Muscle of leg (tissue), 11 donors: ENCODE data around the gene MYO9A. TPM values are rescaled to one million over a fixed set of nuclear protein-coding genes. Genes with fewer than 3 reads are reported as not detected.

Source experiments
- DNase-seq: peaks from one replicate; pipeline ENCODE4 v3.0.0; 2013
- H3K27ac ChIP-seq: one replicate; pipeline ENCODE4 v1.5.1; 2013; ENCODE audit warnings: mild to moderate bottlenecking, low read length, control low read depth
- H3K27me3 ChIP-seq: one replicate; pipeline ENCODE4 v1.6.1; 2013; ENCODE audit warnings: low read length; ENCODE audit not compliant: control insufficient read depth, insufficient read depth
- H3K36me3 ChIP-seq: one replicate; pipeline ENCODE4 v1.6.1; 2013; ENCODE audit warnings: low read length; ENCODE audit not compliant: control insufficient read depth, insufficient read depth
- H3K4me1 ChIP-seq: one replicate; pipeline ENCODE4 v1.6.1; 2013; ENCODE audit warnings: low read length; ENCODE audit not compliant: control insufficient read depth, insufficient read depth
- H3K4me3 ChIP-seq: one replicate; pipeline ENCODE4 v1.5.1; 2013; ENCODE audit warnings: low read length, control low read depth
- H3K9me3 ChIP-seq: replicated peaks from 2 replicates; pipeline ENCODE4 v1.6.1; 2013; ENCODE audit warnings: low read depth, low read length; ENCODE audit not compliant: control insufficient read depth
- WGBS: methylation state at CpG from one replicate; pipeline ENCODE4 v1.1.5; 2013; ENCODE audit warnings: missing lambda C conversion rate; ENCODE audit not compliant: insufficient coverage; 5-methylcytosine and 5-hydroxymethylcytosine counted together
- polyA plus RNA-seq, 8 donors: library from polyadenylated mRNA; unstranded; fragments of 120-200 nt; gene quantifications; one replicate each; pipeline versions ENCODE4 v1.2.1 to v1.2.3, GENCODE V29; 2013; ENCODE audit warnings: inconsistent platforms in 1 of 8, low replicate concordance in 1 of 8; ENCODE audit not compliant: insufficient read length in 8 of 8, insufficient read depth in 1 of 8
- total RNA-seq: library from RNA; stranded (reverse); fragments of 120-200 nt; gene quantifications from one replicate; pipeline ENCODE4 v1.2.4, GENCODE V29; 2013

The MYO9A gene
- total and polyA plus RNA-seq, 9 donors = 18.6 to 63.8 (median 28.1) TPM

- H3K9me3 ChIP-seq = no peaks in the 10 kb centered on the region
- peak overlapping the region; percentile 21 for H3K4me3 ChIP-seq
- 87% methylated on average over 8 of the region's 9 CpGs for WGBS
- no peaks in the 10 kb centered on the region for H3K27me3 ChIP-seq
- H3K4me1 ChIP-seq = peaks cover 51% of the 10 kb centered on the region
- DNase-seq = no peak
- H3K27ac ChIP-seq = peak overlapping the region; percentile 82
- peaks cover 3% of the 10 kb centered on the region for H3K36me3 ChIP-seq
Observed at GRCh38 chr15:71813723-71814470, 304.1 kb downstream of the MYO9A start.

DNA sequence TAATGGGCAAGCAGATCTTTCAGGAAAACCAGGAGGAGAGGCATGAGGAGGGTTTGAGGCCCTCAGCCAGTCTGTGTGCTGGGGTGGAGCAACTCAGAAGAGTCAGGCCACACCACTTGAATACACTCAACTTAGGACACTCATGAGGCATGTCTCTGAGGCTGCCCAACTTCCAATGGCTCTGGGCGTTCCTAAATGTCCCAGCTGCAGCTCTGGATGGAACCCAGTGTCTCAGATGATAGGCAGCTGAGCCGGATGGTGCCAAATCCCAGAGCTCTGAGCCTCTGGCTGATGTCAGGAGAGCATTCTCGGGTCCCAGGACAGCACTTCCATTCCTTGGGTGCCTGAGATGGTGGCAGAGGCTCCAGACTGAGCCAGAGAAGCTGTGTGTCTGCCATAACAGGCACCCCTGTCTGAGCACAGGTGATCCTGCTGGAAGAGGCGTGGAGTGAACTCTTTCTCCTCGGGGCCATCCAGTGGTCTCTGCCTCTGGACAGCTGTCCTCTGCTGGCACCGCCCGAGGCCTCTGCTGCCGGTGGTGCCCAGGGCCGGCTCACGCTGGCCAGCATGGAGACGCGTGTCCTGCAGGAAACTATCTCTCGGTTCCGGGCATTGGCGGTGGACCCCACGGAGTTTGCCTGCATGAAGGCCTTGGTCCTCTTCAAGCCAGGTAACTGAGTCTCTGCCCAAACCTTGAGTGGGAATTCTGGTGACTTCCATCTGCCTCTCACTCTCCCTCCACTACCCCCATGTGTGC, 304.8 kb downstream of the MYO9A start:
- peak overlapping the region; percentile 21 for H3K4me3 ChIP-seq
- H3K27me3 ChIP-seq = no peaks in the 10 kb centered on the region
- no peaks in the 10 kb centered on the region for H3K36me3 ChIP-seq
- WGBS = 77% methylated on average over 12 of the region's 16 CpGs
- no peaks in the 10 kb centered on the region for H3K9me3 ChIP-seq
- peaks cover 58% of the 10 kb centered on the region for H3K4me1 ChIP-seq
- H3K27ac ChIP-seq = peak overlapping the region; percentile 82
- DNase-seq = peak; percentile 82

GRCh38 chr15:71811752-71812735, 305.9 kb downstream of the MYO9A start:
- peak overlapping the region; percentile 82 for H3K27ac ChIP-seq
- no peaks in the 10 kb centered on the region for H3K36me3 ChIP-seq
- no peaks in the 10 kb centered on the region for H3K27me3 ChIP-seq
- peaks cover 69% of the 10 kb centered on the region for H3K4me1 ChIP-seq
- no peaks in the 10 kb centered on the region for H3K9me3 ChIP-seq
- WGBS = 85% methylated on average over 37 of the region's 38 CpGs
- peak; percentile 49 for DNase-seq
- H3K4me3 ChIP-seq = no peak overlapping the region

- Histone ChIP-seq H3K36me3 (no peaks in the 10 kb centered on the region), H3K9me3 (no peaks in the 10 kb centered on the region), H3K4me1 (peaks cover 78% of the 10 kb centered on the region), H3K4me3 (no peak overlapping the region), H3K27me3 (no peaks in the 10 kb centered on the region), H3K27ac (no peak overlapping the region)
- DNase-seq = no peak
- 86% methylated on average over 25 of the region's 27 CpGs for WGBS
Observed at GRCh38 chr15:71811036-71811736, 306.8 kb downstream of the MYO9A start.

- H3K4me3 ChIP-seq = no peak within 1 kb of the TSS
- no peaks in the 10 kb centered on the region for H3K27me3 ChIP-seq
- no peaks in the 10 kb centered on the region for H3K9me3 ChIP-seq
- no peak within 1 kb of the TSS for H3K27ac ChIP-seq
- H3K4me1 ChIP-seq = peaks cover 81% of the 10 kb centered on the region
- WGBS = 40% methylated on average over 14 of the region's 16 CpGs
- no peaks in the 10 kb centered on the region for H3K36me3 ChIP-seq
- no peak for DNase-seq
Observed at GRCh38 chr15:71810256-71811035, 307.5 kb downstream of the MYO9A start, which contains the start of gene NR2E3. Gene NR2E3 (plus strand): TSS chr15:71810554. CDS start chr15:71810744, 190 bp downstream.

DNA sequence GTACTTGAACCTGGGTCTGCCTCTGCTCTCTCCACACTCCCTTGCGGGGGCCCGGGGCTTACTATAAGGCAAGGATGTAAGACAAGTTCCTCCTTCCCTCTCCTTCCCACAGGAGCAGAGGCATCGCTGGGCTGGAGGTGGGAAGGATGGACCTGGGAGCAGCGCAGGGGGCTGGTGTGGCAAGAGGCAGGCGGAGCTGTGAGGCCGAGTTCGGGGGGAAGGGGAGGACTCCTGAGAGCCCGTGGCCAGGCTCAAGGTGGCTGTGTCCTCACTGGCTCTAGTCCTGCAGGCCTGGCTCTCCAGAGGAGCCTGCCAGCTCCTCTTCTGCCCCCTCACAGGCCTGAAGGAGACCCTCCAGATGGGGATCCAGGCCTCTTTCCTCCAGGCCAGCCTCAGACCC, 308.6 kb downstream of the MYO9A start:
- no peaks in the 10 kb centered on the region for H3K27me3 ChIP-seq
- no peak for DNase-seq
- WGBS = 47% methylated on average over 4 of the region's 8 CpGs
- H3K4me3 ChIP-seq = no peak overlapping the region
- no peaks in the 10 kb centered on the region for H3K36me3 ChIP-seq
- no peaks in the 10 kb centered on the region for H3K9me3 ChIP-seq
- no peak overlapping the region for H3K27ac ChIP-seq
- H3K4me1 ChIP-seq = peaks cover 85% of the 10 kb centered on the region

DNA sequence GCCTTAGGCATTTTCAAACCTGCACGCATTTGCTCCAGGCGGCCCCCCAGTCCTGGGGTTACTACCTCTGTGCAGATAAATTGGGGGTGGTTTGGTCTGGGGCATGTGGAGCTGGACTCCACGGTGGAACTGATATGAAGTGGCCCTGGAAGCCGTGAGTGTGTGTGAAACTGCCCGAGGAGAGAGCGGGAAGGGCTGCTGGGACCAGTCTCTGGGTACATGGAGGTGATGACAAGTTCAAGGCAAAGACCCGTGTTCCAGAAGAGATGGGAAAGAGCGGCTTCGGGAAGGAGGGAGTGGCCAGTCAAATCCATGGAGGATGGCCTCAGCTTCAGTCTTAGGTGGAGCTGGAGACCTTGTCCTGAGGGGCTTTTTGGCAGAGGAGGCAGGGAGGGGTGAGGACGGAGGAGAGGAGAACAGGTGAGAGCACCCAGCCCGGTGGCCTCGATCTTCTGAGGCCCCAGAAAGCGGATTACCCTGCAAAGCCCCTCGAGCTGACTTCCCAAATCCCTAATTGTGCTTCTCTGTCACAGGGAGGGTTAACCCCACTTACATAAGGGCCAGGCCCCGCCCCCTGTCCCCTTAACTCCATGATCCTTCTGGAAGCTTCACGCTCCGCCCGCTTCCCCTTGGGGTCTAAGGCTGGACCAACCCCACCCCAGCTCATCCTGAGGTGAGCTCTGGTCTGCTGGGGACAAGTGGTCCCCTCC, 309.5 kb downstream of the MYO9A start:
- no peak overlapping the region for H3K4me3 ChIP-seq
- peaks cover 82% of the 10 kb centered on the region for H3K4me1 ChIP-seq
- H3K27ac ChIP-seq = no peak overlapping the region
- no peaks in the 10 kb centered on the region for H3K36me3 ChIP-seq
- H3K9me3 ChIP-seq = no peaks in the 10 kb centered on the region
- WGBS = 70% methylated on average over 11 of the region's 18 CpGs
- no peak for DNase-seq
- H3K27me3 ChIP-seq = no peaks in the 10 kb centered on the region

DNA sequence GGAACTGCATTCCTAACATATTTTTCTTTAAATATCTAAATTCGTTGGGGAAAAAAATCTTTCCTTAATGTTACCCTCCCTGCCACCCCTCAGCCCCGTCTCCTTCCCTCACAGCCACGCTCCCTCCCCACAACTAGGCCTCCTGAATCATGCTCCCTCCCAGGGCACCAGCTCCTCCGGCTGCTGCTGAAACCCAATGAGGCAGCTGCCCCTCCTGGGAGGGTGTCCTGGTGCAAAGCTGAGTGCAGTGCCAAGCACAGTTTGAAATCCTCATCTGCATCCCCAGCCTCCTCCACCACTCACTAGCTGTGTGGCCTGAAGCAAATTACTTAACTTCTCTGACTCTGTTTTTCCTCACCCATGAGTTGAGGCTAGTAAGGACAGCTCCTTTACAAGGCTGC, 310.3 kb downstream of the MYO9A start:
- Histone ChIP-seq H3K36me3 (no peaks in the 10 kb centered on the region), H3K4me1 (peaks cover 76% of the 10 kb centered on the region), H3K9me3 (no peaks in the 10 kb centered on the region), H3K4me3 (no peak overlapping the region), H3K27ac (no peak overlapping the region), H3K27me3 (no peaks in the 10 kb centered on the region)
- DNase-seq = peak; percentile 54
- WGBS = 18% methylated on average over 4 of the region's 4 CpGs
